HepG2 (cell line): ENCODE measurements around the gene CLDN5. TPM values are rescaled to one million over a fixed set of nuclear protein-coding genes. Genes with fewer than 3 reads are reported as not detected.

Experiments
- ATAC-seq: fragments of 200-7000 bp; cut with Tn5 transposase; 3 replicates; pipeline ENCODE4 v1.9.1; 2020; ENCODE audit warnings: mild to moderate bottlenecking, moderate library complexity
- BruUV-seq: library from RNA; stranded (reverse); fragments of 400-500 nt; replicated peaks from 2 replicates; lab custom pipeline; 2021; lab: Mats Ljungman, UMichigan
- CTCF ChIA-PET: fragments of 300-600 bp; formaldehyde crosslinking; extraction: SDS; loops from one replicate; lab custom pipeline; 2021; ENCODE audit warnings: low total read pairs, inconsistent platforms, low intra/inter-chr PET ratio; lab: Yijun Ruan, JAX
- POLR2A ChIA-PET: fragments of 350-600 bp; sonication (Branson Sonifier 250); formaldehyde crosslinking; loops from one replicate; lab custom pipeline; 2020; ENCODE audit warnings: antibody characterized with exemption, inconsistent platforms; lab: Yijun Ruan, JAX
- DNase-seq: peaks from one replicate; pipeline ENCODE4 v3.0.0-alpha.2; 2015; ENCODE audit warnings: low spot score
- FAIRE-seq: peaks from 3 replicates; lab custom pipeline; 2011; peaks lifted over from hg19 to GRCh38; lab: Jason Lieb, UNC
- H2AFZ ChIP-seq: one replicate; pipeline ENCODE4 v1.6.1; 2011; ENCODE audit warnings: low read length, inconsistent platforms
- H3K27ac ChIP-seq: fragments of 300-600 bp; 3 replicates; pipeline ENCODE4 v1.8.0; 2011; ENCODE audit warnings: mixed run types, mild to moderate bottlenecking, mixed read lengths, low read length, inconsistent platforms; ENCODE audit not compliant: insufficient read depth; ENCODE audit errors: extremely low read length
- H3K27me3 ChIP-seq, 2 experiments: fragments of 200-600 bp in 1 of 2; 2 replicates in 1 of 2; 3 replicates in 1 of 2; pipeline versions ENCODE4 v1.6.0 to v1.8.0; 2011; ENCODE audit warnings: low read length in 2 of 2, mild to moderate bottlenecking in 2 of 2, moderate library complexity in 2 of 2, inconsistent platforms in 1 of 2; ENCODE audit not compliant: insufficient read depth in 2 of 2, control insufficient read depth in 1 of 2
- H3K36me3 ChIP-seq, 2 experiments: fragments of 200-600 bp in 1 of 2; replicated peaks in 1 of 2; 2 replicates in 1 of 2; 3 replicates in 1 of 2; pipeline versions ENCODE4 v1.5.1 to v1.8.0; 2011; ENCODE audit warnings: low read length in 2 of 2, inconsistent platforms in 1 of 2; ENCODE audit not compliant: insufficient read depth in 2 of 2, control insufficient read depth in 1 of 2
- H3K4me1 ChIP-seq: 2 replicates; pipeline ENCODE4 v1.5.1; 2012; ENCODE audit warnings: low read length, inconsistent platforms; ENCODE audit not compliant: insufficient read depth
- H3K4me2 ChIP-seq: 2 replicates; pipeline ENCODE4 v1.6.0; 2011; ENCODE audit warnings: low read depth, low read length, inconsistent platforms
- H3K4me3 ChIP-seq, 3 experiments: fragments of 200-600 bp in 1 of 3; sonication (generic), shearing (Covaris generic) in 1 of 3; replicated peaks in 1 of 3; 2 replicates each; pipeline ENCODE4 v1.5.1; 2011 to 2016; ENCODE audit warnings: low read length in 3 of 3, inconsistent platforms in 2 of 3, low read depth in 2 of 3, mild to moderate bottlenecking in 2 of 3, control low read depth in 1 of 3, mixed read lengths in 1 of 3; ENCODE audit not compliant: insufficient read depth in 1 of 3
- H3K79me2 ChIP-seq: one replicate; pipeline ENCODE4 v1.6.1; 2011; ENCODE audit warnings: low read length, inconsistent platforms; ENCODE audit not compliant: insufficient read depth
- H3K9ac ChIP-seq: 2 replicates; pipeline ENCODE4 v1.6.0; 2011; ENCODE audit warnings: mild to moderate bottlenecking, low read depth, low read length, inconsistent platforms; ENCODE audit not compliant: insufficient read depth
- H3K9me3 ChIP-seq: 2 replicates; pipeline ENCODE4 v1.5.1; 2012; ENCODE audit warnings: mild to moderate bottlenecking, low read length
- H4K20me1 ChIP-seq: 2 replicates; pipeline ENCODE4 v1.6.0; 2011; ENCODE audit warnings: inconsistent platforms, mild to moderate bottlenecking, low read length, moderate library complexity; ENCODE audit not compliant: insufficient read depth
- SCMH1 ChIP-seq: sonication (generic); formaldehyde crosslinking; IDR thresholded peaks from 2 replicates; pipeline ENCODE4 v1.9.0; 2021; ENCODE audit warnings: missing genetic modification reagents, mild to moderate bottlenecking, borderline replicate concordance
- TEAD2 ChIP-seq: sonication (generic); formaldehyde crosslinking; IDR thresholded peaks from 2 replicates; pipeline ENCODE4 v1.9.0; 2021; ENCODE audit warnings: missing genetic modification reagents
- ZNF597 ChIP-seq: sonication (generic); formaldehyde crosslinking; IDR thresholded peaks from 2 replicates; pipeline ENCODE4 v1.5.0; 2020; ENCODE audit warnings: missing genetic modification reagents
- WGBS: methylation state at CpG from one replicate; pipeline ENCODE4 v1.1.6; 2017; ENCODE audit warnings: low lambda C conversion rate; 5-methylcytosine and 5-hydroxymethylcytosine counted together
- in situ Hi-C: cut with HindIII; loops from 2 replicates; pipeline ENCODE4 v1.10.0; 2017; ENCODE audit warnings: low pct_unique_long_range_greater_than_20kb; ENCODE audit not compliant: extremely low pct_ligation_motif_present
- intact Hi-C: fragments of 100-400 bp; cut with micrococcal nuclease; formaldehyde crosslinking; loops from one replicate; pipeline ENCODE4 v1.10.0; 2022; ENCODE audit not compliant: unreplicated experiment
- polyA plus RNA-seq, 8 experiments: library from polyadenylated mRNA; depleted of rRNA in 3 of 8; stranded (reverse) in 7 of 8; unstranded in 1 of 8; fragments of >200 nt; fragmentation: Illumina TruSeq in 4 of 8; extraction: Trizol in 4 of 8; gene quantifications; 2 replicates each; pipeline versions ENCODE4 v1.2.1 to v1.2.3, GENCODE V29; 2011 to 2016; ENCODE audit warnings: low read depth in 4 of 8, missing spikeins in 1 of 8, mixed read lengths in 1 of 8; ENCODE audit not compliant: insufficient read depth in 1 of 8
- total RNA-seq, 5 experiments: library from RNA; depleted of rRNA; stranded (reverse); fragments of >200 nt; fragmentation: Illumina TruSeq; extraction: Trizol; gene quantifications; 2 replicates each; pipeline ENCODE4 v1.2.3, GENCODE V29; 2016; ENCODE audit warnings: low read depth in 1 of 5

CLDN5 gene
- total and polyA plus RNA-seq, 2 of the 13 experiments (the other 11 are each of a cell fraction or from before 2014, with no cell fraction given), result not detected

- no peak for FAIRE-seq
- intact Hi-C loops, result no loop called here
- POLR2A ChIA-PET, result no interaction called here
Observed at GRCh38 chr22:19490628-19491230, 33.5 kb downstream of the CLDN5 start.

More at GRCh38 chr22:19490628-19491230, 33.5 kb downstream of the CLDN5 start:
- Histone ChIP-seq H2AFZ (no peak overlapping the region), H3K9me3 (no peaks in the 10 kb centered on the region), H3K4me1 (no peaks in the 10 kb centered on the region), H3K9ac (no peak overlapping the region), H3K27me3 (no peaks in the 10 kb centered on the region), H3K27ac (no peak overlapping the region), H3K4me3 (no peak overlapping the region), H4K20me1 (no peaks in the 10 kb centered on the region), H3K4me2 (no peak overlapping the region), H3K36me3 (peaks cover 8 to 45% of the 10 kb centered on the region in 2 experiments), H3K79me2 (no peaks in the 10 kb centered on the region)
- in situ Hi-C loops, result no loop called here
- BruUV-seq, result no TSS peak
- ATAC-seq (no peak), DNase-seq (no peak)
- WGBS, result 97% methylated on average over 5 of the region's 5 CpGs
- TF ChIP-seq TEAD2 (no peak), ZNF597 (CRISPR knock-in tag) (no peak), SCMH1 (no peak)
- CTCF ChIA-PET, result interaction anchor here (0.7 kb wide), 1 partner anchor 139 kb away, joined by 3 read pairs; no protein-coding TSS in a partner anchor
